NCI-H1105 treated with DMSO at 0.1 percent for 48 hours (cell line): ENCODE results near the gene FRMD3.

ENCODE experiments used
- DNase-seq: peaks from one replicate; lab custom pipeline; 2025; lab: John Stamatoyannopoulos, UW

Gene FRMD3

GRCh38 chr9:83336706-83337105 lies 201.5 kb downstream of the FRMD3 start:
- no peak for DNase-seq

- DNase-seq: peak; percentile 57
Measured at GRCh38 chr9:83334320-83334719, 203.9 kb downstream of the FRMD3 start.

- DNase-seq: no peak
Measured at GRCh38 chr9:83330207-83331196, 207.7 kb downstream of the FRMD3 start.

GRCh38 chr9:83327750-83328622 lies 210.2 kb downstream of the FRMD3 start:
- no peak for DNase-seq

- no peak for DNase-seq
Measured at GRCh38 chr9:83327323-83327722, 210.9 kb downstream of the FRMD3 start.

GRCh38 chr9:83323148-83323547 lies 215.1 kb downstream of the FRMD3 start:
- no peak for DNase-seq

GRCh38 chr9:83322438-83322837 lies 215.8 kb downstream of the FRMD3 start:
- no peak for DNase-seq

- DNase-seq: no peak
Measured at GRCh38 chr9:83317244-83317643, 221.0 kb downstream of the FRMD3 start.

- DNase-seq: no peak
Measured at GRCh38 chr9:83315649-83316048, 222.6 kb downstream of the FRMD3 start.

- peak; percentile 46 for DNase-seq
Measured at GRCh38 chr9:83313781-83314180, 224.4 kb downstream of the FRMD3 start.

GRCh38 chr9:83312537-83312936 lies 225.7 kb downstream of the FRMD3 start:
- DNase-seq: peak; percentile 86

GRCh38 chr9:83307066-83307724 lies 231.0 kb downstream of the FRMD3 start:
- DNase-seq: no peak

- DNase-seq: peak; percentile 81
Measured at GRCh38 chr9:83304686-83305085, 233.5 kb downstream of the FRMD3 start.

GRCh38 chr9:83299571-83299970 lies 238.6 kb downstream of the FRMD3 start:
- DNase-seq: no peak

GRCh38 chr9:83299094-83299493 lies 239.1 kb downstream of the FRMD3 start:
- DNase-seq: no peak

GRCh38 chr9:83296123-83296522 lies 242.1 kb downstream of the FRMD3 start:
- DNase-seq: no peak

- no peak for DNase-seq
Measured at GRCh38 chr9:83294816-83295215, 243.4 kb downstream of the FRMD3 start.

- DNase-seq: no peak
Measured at GRCh38 chr9:83291196-83291595, 247.0 kb downstream of the FRMD3 start.

GRCh38 chr9:83290692-83291091 lies 247.5 kb downstream of the FRMD3 start:
- no peak for DNase-seq

GRCh38 chr9:83287021-83287420 lies 251.2 kb downstream of the FRMD3 start:
- no peak for DNase-seq

- no peak for DNase-seq
Measured at GRCh38 chr9:83285445-83286225, 252.6 kb downstream of the FRMD3 start.
